A549 (cell line): ENCODE results near the gene HPN. TPM values are rescaled to one million over a fixed set of nuclear protein-coding genes. Genes with fewer than 3 reads are reported as not detected.

Source experiments
- ATAC-seq, 2 experiments: fragments of 200-7000 bp in 1 of 2; fragments of >200 bp in 1 of 2; cut with Nextera tagmentation in 1 of 2; cut with Tn5 transposase in 1 of 2; 3 replicates each; pipeline versions ENCODE4 v1.8.0 to v1.9.1; 2018 to 2020; ENCODE audit warnings: mild to moderate bottlenecking in 1 of 2, moderate library complexity in 1 of 2
- CTCF ChIA-PET: fragments of 300-600 bp; sonication (Branson Sonifier 250); formaldehyde crosslinking; extraction: SDS; loops from one replicate; lab custom pipeline; 2021; ENCODE audit warnings: antibody characterized with exemption, inconsistent platforms; lab: Yijun Ruan, JAX
- POLR2A ChIA-PET: fragments of 350-600 bp; formaldehyde crosslinking; extraction: SDS; loops from one replicate; lab custom pipeline; 2021; ENCODE audit warnings: antibody characterized with exemption, inconsistent platforms; lab: Yijun Ruan, JAX
- DNase-seq, 2 experiments: peaks; one replicate each; pipeline versions ENCODE4 v3.0.0 to v3.0.0-alpha.2; 2011 to 2016; ENCODE audit warnings: low read depth in 1 of 2, low spot score in 1 of 2
- FAIRE-seq: peaks from 2 replicates; lab custom pipeline; 2011; peaks lifted over from hg19 to GRCh38; lab: Jason Lieb, UNC
- H3K27ac ChIP-seq, 2 experiments: fragments of >200 bp; sonication (Bioruptor Twin); formaldehyde crosslinking; 3 replicates each; pipeline ENCODE4 v1.5.1; 2016 to 2017
- H3K4me1 ChIP-seq: fragments of >200 bp; sonication (Bioruptor Twin); formaldehyde crosslinking; 3 replicates; pipeline ENCODE4 v1.6.1; 2016
- H3K4me2 ChIP-seq: fragments of >200 bp; sonication (Bioruptor Twin); formaldehyde crosslinking; 3 replicates; pipeline ENCODE4 v1.6.1; 2016
- H3K4me3 ChIP-seq: fragments of >200 bp; sonication (Bioruptor Twin); formaldehyde crosslinking; 3 replicates; pipeline ENCODE4 v1.5.1; 2016
- H3K9me3 ChIP-seq: fragments of >200 bp; sonication (Bioruptor Twin); formaldehyde crosslinking; 3 replicates; pipeline ENCODE4 v1.6.1; 2016
- BHLHE40 ChIP-seq: IDR thresholded peaks from 2 replicates; pipeline ENCODE4 v1.6.1; 2012; ENCODE audit warnings: low read depth, low read length, inconsistent platforms
- CBX2 ChIP-seq: fragments of 200-600 bp; sonication (generic); IDR thresholded peaks from 2 replicates; pipeline ENCODE4 v1.6.1; 2016; ENCODE audit warnings: low read depth, mild to moderate bottlenecking, borderline replicate concordance
- CBX8 ChIP-seq: fragments of 200-600 bp; sonication (generic); IDR thresholded peaks from 2 replicates; pipeline ENCODE4 v1.6.1; 2016
- CHD2 ChIP-seq: fragments of 150-350 bp; IDR thresholded peaks from 2 replicates; pipeline ENCODE4 v1.6.1; 2014; ENCODE audit warnings: low read length; ENCODE audit not compliant: partially characterized antibody
- EP300 ChIP-seq, 2 experiments: fragments of >200 bp; sonication (Bioruptor Twin); formaldehyde crosslinking; IDR thresholded peaks; 2 replicates in 1 of 2; 3 replicates in 1 of 2; pipeline ENCODE4 v1.6.1; 2016 to 2017
- FOSB ChIP-seq: fragments of 250-450 bp; sonication (Bioruptor Pico); IDR thresholded peaks from 2 replicates; pipeline ENCODE4 v1.5.0; 2020; ENCODE audit warnings: mild to moderate bottlenecking, moderate library complexity
- HOXB13 ChIP-seq: fragments of 250-450 bp; sonication (Bioruptor Pico); IDR thresholded peaks from 2 replicates; pipeline ENCODE4 v1.5.0; 2020; ENCODE audit warnings: low read depth, mild to moderate bottlenecking, moderate library complexity
- HOXB5 ChIP-seq: fragments of 250-450 bp; sonication (Bioruptor Pico); IDR thresholded peaks from 2 replicates; pipeline ENCODE4 v1.5.0; 2020; ENCODE audit warnings: mild to moderate bottlenecking, moderate library complexity
- JUN ChIP-seq, 2 experiments: fragments of >200 bp; sonication (Bioruptor Twin); formaldehyde crosslinking; IDR thresholded peaks; 2 replicates in 1 of 2; 3 replicates in 1 of 2; pipeline ENCODE4 v1.6.1; 2016 to 2017
- JUNB ChIP-seq: fragments of >200 bp; sonication (Bioruptor Twin); formaldehyde crosslinking; IDR thresholded peaks from 2 replicates; pipeline ENCODE4 v1.6.1; 2016
- MYC ChIP-seq: IDR thresholded peaks from 2 replicates; pipeline ENCODE4 v1.6.1; 2012; ENCODE audit warnings: mild to moderate bottlenecking, inconsistent platforms, low read length, improper control_type of control experiment, borderline replicate concordance
- NR3C1 ChIP-seq: fragments of >200 bp; sonication (Bioruptor Twin); formaldehyde crosslinking; IDR thresholded peaks from 3 replicates; pipeline ENCODE4 v1.6.1; 2017
- PHF8 ChIP-seq: fragments of 200-600 bp; sonication (generic); IDR thresholded peaks from 2 replicates; pipeline ENCODE4 v1.6.1; 2016; ENCODE audit warnings: low read depth, mild to moderate bottlenecking, antibody characterized with exemption, moderate library complexity, borderline replicate concordance
- POLR2AphosphoS2 ChIP-seq: conservative IDR thresholded peaks from 2 replicates; pipeline ENCODE4 v1.6.1; 2012; ENCODE audit warnings: low read length, improper control_type of control experiment, inconsistent platforms
- RFX5 ChIP-seq: fragments of 450-650 bp; IDR thresholded peaks from 2 replicates; pipeline ENCODE4 v1.7.1; 2014; ENCODE audit warnings: antibody characterized with exemption, mild to moderate bottlenecking, moderate library complexity
- TFCP2L1 ChIP-seq: fragments of 250-450 bp; sonication (Bioruptor Pico); IDR thresholded peaks from 2 replicates; pipeline ENCODE4 v1.5.0; 2021; ENCODE audit warnings: mild to moderate bottlenecking
- WGBS: methylation state at CpG from one replicate; pipeline ENCODE4 v1.1.6; 2017; ENCODE audit errors: missing lambda C conversion rate; 5-methylcytosine and 5-hydroxymethylcytosine counted together
- polyA plus RNA-seq, 4 experiments: library from polyadenylated mRNA; depleted of rRNA in 3 of 4; stranded (reverse); fragments of >200 nt; fragmentation: RNase III in 1 of 4; extraction: RNeasy Plus Mini Kit Qiagen cat#74134 plus additional on column Dnase treatment in 1 of 4; gene quantifications; 2 replicates in 3 of 4; 3 replicates in 1 of 4; pipeline ENCODE4 v1.2.3, GENCODE V29; 2011 to 2017
- TF ChIP-seq, protein P1 (sequence below): fragments of >200 bp; sonication (Bioruptor Twin); formaldehyde crosslinking; IDR thresholded peaks from 3 replicates; pipeline ENCODE4 v1.6.1; 2016

The HPN gene
- polyA plus RNA-seq, 2 of the 4 experiments (the other 2 are of a cell fraction): 0.06 to 0.08 TPM

- peak; percentile 64; the same call in 1 of the 2 replicates for TF ChIP-seq FOSB (CRISPR knock-in tag)
Measured at GRCh38 chr19:35000647-35001501, 40.6 kb upstream of the HPN start (continued).

DNA sequence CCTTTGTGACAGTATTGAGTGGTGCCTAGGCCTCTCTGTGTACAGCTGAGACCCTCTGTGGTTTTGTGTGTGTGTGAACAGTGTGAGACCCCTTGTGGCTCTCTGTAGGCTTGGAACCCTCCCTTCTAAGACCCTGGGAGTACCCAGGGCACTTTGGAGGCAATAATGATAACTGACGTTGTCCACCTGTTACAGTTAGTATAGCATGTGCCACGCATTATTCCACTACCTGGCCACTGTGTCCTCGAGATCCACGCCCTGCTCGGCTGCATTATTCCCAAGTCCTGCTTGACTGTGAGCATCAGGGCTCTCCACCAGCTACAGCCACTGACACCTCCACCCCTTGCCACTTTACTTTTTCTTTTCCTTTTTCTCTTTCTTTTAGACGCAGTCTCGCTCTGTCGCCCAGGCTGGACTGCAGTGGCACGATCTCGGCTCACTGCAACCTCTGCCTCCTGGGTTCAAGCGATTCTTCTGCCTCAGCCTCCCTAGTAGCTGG lies 39.4 kb upstream of the HPN start:
- no peak for DNase-seq
- ChIA-PET CTCF (interaction anchor here (1.2 to 61.4 kb wide), 8 partner anchors 10 to 89 kb away, joined by 3 to 1860 read pairs (median 10); partner anchors contain the start of genes GRAMD1A, SCN1B and ZNF792), POLR2A (interaction anchor here (0.6 to 1.5 kb wide), 3 partner anchors 10 to 29 kb away, joined by 3 to 7 read pairs (median 4); no protein-coding TSS in a partner anchor)
- Histone ChIP-seq H3K4me3 (peak overlapping the region; percentile 91), H3K4me2 (peak overlapping the region; percentile 76), H3K4me1 (peaks cover 76% of the 10 kb centered on the region), H3K27ac (peak overlapping the region; percentile 94 to 95), H3K9me3 (no peaks in the 10 kb centered on the region)
- ATAC-seq: no peak
- peak; percentile 82 for FAIRE-seq
- TF ChIP-seq EP300 (IDR thresholded peaks at IDR 0.05) (no peak), CBX2 (no peak), CHD2 (no peak), RFX5 (no peak; the same call in 1 of the 2 replicates), JUN (IDR thresholded peaks at IDR 0.05) (no peak), HOXB13 (CRISPR knock-in tag) (no peak), JUNB (no peak), BHLHE40 (no peak), CBX8 (no peak), PHF8 (no peak), HOXB5 (CRISPR knock-in tag) (no peak), NR3C1 (no peak), TFCP2L1 (no peak), MYC (no peak)
- TF ChIP-seq, protein P1, sequence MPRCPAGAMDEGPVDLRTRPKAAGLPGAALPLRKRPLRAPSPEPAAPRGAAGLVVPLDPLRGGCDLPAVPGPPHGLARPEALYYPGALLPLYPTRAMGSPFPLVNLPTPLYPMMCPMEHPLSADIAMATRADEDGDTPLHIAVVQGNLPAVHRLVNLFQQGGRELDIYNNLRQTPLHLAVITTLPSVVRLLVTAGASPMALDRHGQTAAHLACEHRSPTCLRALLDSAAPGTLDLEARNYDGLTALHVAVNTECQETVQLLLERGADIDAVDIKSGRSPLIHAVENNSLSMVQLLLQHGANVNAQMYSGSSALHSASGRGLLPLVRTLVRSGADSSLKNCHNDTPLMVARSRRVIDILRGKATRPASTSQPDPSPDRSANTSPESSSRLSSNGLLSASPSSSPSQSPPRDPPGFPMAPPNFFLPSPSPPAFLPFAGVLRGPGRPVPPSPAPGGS: no peak
- WGBS: 93% methylated on average over 11 of the region's 11 CpGs

GRCh38 chr19:35004517-35005255 lies 36.8 kb upstream of the HPN start:
- no peak for FAIRE-seq
- Histone ChIP-seq H3K4me1 (peaks cover 78% of the 10 kb centered on the region), H3K4me3 (peak overlapping the region; percentile 13; the same call in 1 of the 3 replicates), H3K9me3 (no peaks in the 10 kb centered on the region), H3K27ac (peak overlapping the region; percentile 93 to 94), H3K4me2 (peak overlapping the region; percentile 76)
- ChIA-PET CTCF (interaction anchor here (2.1 to 61.4 kb wide), 4 partner anchors 7 to 40 kb away, joined by 10 to 1860 read pairs (median 939); partner anchors contain the start of genes GRAMD1A, SCN1B and ZNF792), POLR2A (interaction anchor here (0.9 kb wide), 1 partner anchor 41 kb away, joined by 3 read pairs; no protein-coding TSS in a partner anchor)
- ATAC-seq: no peak
- WGBS: 92% methylated on average over 14 of the region's 18 CpGs
- no peak for DNase-seq
- no peak for TF ChIP-seq POLR2AphosphoS2
- 0 out of 5 replicates have a peak, but pooled peaks of 1 of the 2 experiments have one; percentile 7 for TF ChIP-seq JUN (IDR thresholded peaks at IDR 0.05)
